ENCODE measurements around the gene AP2A1.

- peak in 1 of 2 experiments; percentile 57; a peak in 1 of 5 replicates for TF ChIP-seq JUN (IDR thresholded peaks at IDR 0.05)
- TF ChIP-seq, protein P1, sequence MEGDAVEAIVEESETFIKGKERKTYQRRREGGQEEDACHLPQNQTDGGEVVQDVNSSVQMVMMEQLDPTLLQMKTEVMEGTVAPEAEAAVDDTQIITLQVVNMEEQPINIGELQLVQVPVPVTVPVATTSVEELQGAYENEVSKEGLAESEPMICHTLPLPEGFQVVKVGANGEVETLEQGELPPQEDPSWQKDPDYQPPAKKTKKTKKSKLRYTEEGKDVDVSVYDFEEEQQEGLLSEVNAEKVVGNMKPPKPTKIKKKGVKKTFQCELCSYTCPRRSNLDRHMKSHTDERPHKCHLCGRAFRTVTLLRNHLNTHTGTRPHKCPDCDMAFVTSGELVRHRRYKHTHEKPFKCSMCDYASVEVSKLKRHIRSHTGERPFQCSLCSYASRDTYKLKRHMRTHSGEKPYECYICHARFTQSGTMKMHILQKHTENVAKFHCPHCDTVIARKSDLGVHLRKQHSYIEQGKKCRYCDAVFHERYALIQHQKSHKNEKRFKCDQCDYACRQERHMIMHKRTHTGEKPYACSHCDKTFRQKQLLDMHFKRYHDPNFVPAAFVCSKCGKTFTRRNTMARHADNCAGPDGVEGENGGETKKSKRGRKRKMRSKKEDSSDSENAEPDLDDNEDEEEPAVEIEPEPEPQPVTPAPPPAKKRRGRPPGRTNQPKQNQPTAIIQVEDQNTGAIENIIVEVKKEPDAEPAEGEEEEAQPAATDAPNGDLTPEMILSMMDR (IDR thresholded peaks at IDR 0.05) = no peak
- TF ChIP-seq, protein P2, sequence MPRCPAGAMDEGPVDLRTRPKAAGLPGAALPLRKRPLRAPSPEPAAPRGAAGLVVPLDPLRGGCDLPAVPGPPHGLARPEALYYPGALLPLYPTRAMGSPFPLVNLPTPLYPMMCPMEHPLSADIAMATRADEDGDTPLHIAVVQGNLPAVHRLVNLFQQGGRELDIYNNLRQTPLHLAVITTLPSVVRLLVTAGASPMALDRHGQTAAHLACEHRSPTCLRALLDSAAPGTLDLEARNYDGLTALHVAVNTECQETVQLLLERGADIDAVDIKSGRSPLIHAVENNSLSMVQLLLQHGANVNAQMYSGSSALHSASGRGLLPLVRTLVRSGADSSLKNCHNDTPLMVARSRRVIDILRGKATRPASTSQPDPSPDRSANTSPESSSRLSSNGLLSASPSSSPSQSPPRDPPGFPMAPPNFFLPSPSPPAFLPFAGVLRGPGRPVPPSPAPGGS (IDR thresholded peaks at IDR 0.05) = no peak
- no peak for TF ChIP-seq MAFK (IDR thresholded peaks at IDR 0.05; ENCODE audit: partially characterized antibody)
- no peak for TF ChIP-seq MAX (IDR thresholded peaks at IDR 0.05)
- no peak for TF ChIP-seq BHLHE40 (IDR thresholded peaks at IDR 0.05; ENCODE audit: low read depth, low read length)
- TF ChIP-seq JUNB (IDR thresholded peaks at IDR 0.05) = no peak
- TF ChIP-seq CHD2 (IDR thresholded peaks at IDR 0.05; ENCODE audit: low read length, partially characterized antibody) = no peak
- no peak for TF ChIP-seq USF2 (IDR thresholded peaks at IDR 0.05)
- no peak for TF ChIP-seq SMC3 (IDR thresholded peaks at IDR 0.05)
- no peak for TF ChIP-seq SREBF2 (IDR thresholded peaks at IDR 0.05)
- TF ChIP-seq RAD21 (conservative IDR thresholded peaks at IDR 0.05 in 1 of 2, IDR thresholded peaks at IDR 0.05 in 1 of 2) = no peak
- TF ChIP-seq POLR2A (IDR thresholded peaks at IDR 0.05; ENCODE audit: low read length) = 0 out of 2 replicates have a peak, but pooled peaks have one; percentile 9
Measured at GRCh38 chr19:49856574-49857021, 89.8 kb downstream of the AP2A1 start.

Measured in A549 (cell line).